MCF 10A (cell line): Measurements from ENCODE around the gene RERE. TPM values are rescaled to one million over a fixed set of nuclear protein-coding genes. Genes with fewer than 3 reads are reported as not detected.
"Not testable (repeated sequence)": the region's sequence is repeated elsewhere in the genome, so short reads cannot be mapped to it uniquely, and the experiment has no call there.

Experiments used
- BruUV-seq: library from RNA; stranded (reverse); fragments of 400-500 nt; replicated peaks from 2 replicates; lab custom pipeline; 2021; lab: Mats Ljungman, UMichigan
- CTCF ChIA-PET: fragments of 300-600 bp; sonication (Branson Sonifier 250); formaldehyde crosslinking; extraction: SDS; loops from one replicate; lab custom pipeline; 2021; ENCODE audit warnings: antibody characterized with exemption, inconsistent platforms; lab: Yijun Ruan, JAX
- POLR2A ChIA-PET: fragments of 300-600, 350-650 bp; sonication (Branson Sonifier 250); formaldehyde crosslinking; extraction: SDS; loops from one replicate; lab custom pipeline; 2020; ENCODE audit warnings: antibody characterized with exemption, inconsistent platforms; lab: Yijun Ruan, JAX
- DNase-seq: peaks from one replicate; pipeline ENCODE4 v3.0.0-alpha.2; 2018; ENCODE audit not compliant: unreplicated experiment
- H3K27ac Mint-ChIP-seq: one replicate; pipeline ENCODE4 v1.8.0; 2022; ENCODE audit warnings: mild to moderate bottlenecking, low read depth, mixed read lengths; ENCODE audit not compliant: unreplicated experiment
- H3K27me3 Mint-ChIP-seq: one replicate; pipeline ENCODE4 v1.8.0; 2022; ENCODE audit warnings: mixed read lengths; ENCODE audit not compliant: insufficient read depth, unreplicated experiment
- H3K36me3 Mint-ChIP-seq: one replicate; pipeline ENCODE4 v1.8.0; 2022; ENCODE audit warnings: mild to moderate bottlenecking, moderate library complexity, mixed read lengths; ENCODE audit not compliant: insufficient read depth, unreplicated experiment
- H3K4me1 Mint-ChIP-seq: one replicate; pipeline ENCODE4 v1.8.0; 2022; ENCODE audit warnings: mixed read lengths; ENCODE audit not compliant: insufficient read depth, unreplicated experiment
- H3K4me3 Mint-ChIP-seq: one replicate; pipeline ENCODE4 v1.8.0; 2022; ENCODE audit warnings: mild to moderate bottlenecking, moderate library complexity, mixed read lengths; ENCODE audit not compliant: unreplicated experiment
- H3K9me3 Mint-ChIP-seq: one replicate; pipeline ENCODE4 v1.8.0; 2022; ENCODE audit warnings: mixed read lengths; ENCODE audit not compliant: unreplicated experiment
- CTCF ChIP-seq: fragments of 200-600 bp; IDR thresholded peaks from one replicate; pipeline ENCODE4 v1.8.0; 2022; ENCODE audit warnings: antibody characterized with exemption, mild to moderate bottlenecking; ENCODE audit not compliant: unreplicated experiment
- intact Hi-C: fragments of 100-400 bp; cut with micrococcal nuclease; formaldehyde crosslinking; loops from 2 replicates; pipeline ENCODE4 v1.14.1; 2022
- total RNA-seq: library from RNA; stranded (reverse); gene quantifications from 2 replicates; pipeline ENCODE4 v1.2.3, GENCODE V29; 2022

The RERE gene
- total RNA-seq, 1 experiment from 2014 or later, result 48.4 TPM

- Mint-ChIP-seq H3K36me3 (peaks cover 5% of the 10 kb centered on the region), H3K27ac (no peak overlapping the region), H3K9me3 (no peaks in the 10 kb centered on the region), H3K4me3 (no peak overlapping the region), H3K4me1 (peaks cover 6% of the 10 kb centered on the region), H3K27me3 (no peaks in the 10 kb centered on the region)
- POLR2A ChIA-PET, result interaction anchor here (0.6 to 1.7 kb wide), 2 partner anchors 9 to 113 kb away, joined by 3 to 4 read pairs; no protein-coding TSS in a partner anchor
- BruUV-seq, result no TSS peak
- intact Hi-C loops, result no loop called here
- no peak for TF ChIP-seq CTCF
- CTCF ChIA-PET, result no interaction called here
- DNase-seq, result no peak
These were observed 221.5 kb downstream of the RERE start for GRCh38 chr1:8595941-8596340.

GRCh38 chr1:8595332-8595731 is 222.1 kb downstream of the RERE start:
- Mint-ChIP-seq H3K27ac (no peak overlapping the region), H3K27me3 (no peaks in the 10 kb centered on the region), H3K9me3 (no peaks in the 10 kb centered on the region), H3K4me1 (peaks cover 11% of the 10 kb centered on the region), H3K36me3 (peaks cover 5% of the 10 kb centered on the region), H3K4me3 (no peak overlapping the region)
- no TSS peak for BruUV-seq
- no peak for DNase-seq
- intact Hi-C loops, result no loop called here
- POLR2A ChIA-PET, result interaction anchor here (0.6 to 1.7 kb wide), 2 partner anchors 9 to 114 kb away, joined by 3 to 4 read pairs; no protein-coding TSS in a partner anchor
- no peak for TF ChIP-seq CTCF
- CTCF ChIA-PET, result interaction anchor here (0.7 kb wide), 1 partner anchor 300 kb away, joined by 4 read pairs; no protein-coding TSS in a partner anchor

GRCh38 chr1:8593292-8593691 is 224.1 kb downstream of the RERE start:
- H3K36me3 Mint-ChIP-seq, DNase-seq, H3K27ac Mint-ChIP-seq, H3K4me3 Mint-ChIP-seq, intact Hi-C loops, H3K27me3 Mint-ChIP-seq, H3K9me3 Mint-ChIP-seq, BruUV-seq: not testable (repeated sequence)
- ChIA-PET CTCF (interaction anchor here (0.6 kb wide), 1 partner anchor 30 kb away, joined by 3 read pairs; no protein-coding TSS in a partner anchor), POLR2A (interaction anchor here (1.0 kb wide), 1 partner anchor 10 kb away, joined by 3 read pairs; no protein-coding TSS in a partner anchor)
- peaks cover 11% of the 10 kb centered on the region for H3K4me1 Mint-ChIP-seq

- ChIA-PET CTCF (no interaction called here), POLR2A (no interaction called here)
- H3K27ac Mint-ChIP-seq, result no peak overlapping the region
- H3K4me3 Mint-ChIP-seq, result no peak overlapping the region
- peaks cover 11% of the 10 kb centered on the region for H3K4me1 Mint-ChIP-seq
- DNase-seq, result no peak
- TF ChIP-seq CTCF, result no peak
- intact Hi-C loops, result no loop called here
- BruUV-seq, result no TSS peak
- H3K36me3 Mint-ChIP-seq, result no peaks in the 10 kb centered on the region
- H3K9me3 Mint-ChIP-seq, result no peaks in the 10 kb centered on the region
- H3K27me3 Mint-ChIP-seq, result no peaks in the 10 kb centered on the region
These were observed 225.9 kb downstream of the RERE start for GRCh38 chr1:8591569-8591968.
